Measurements from ENCODE around the gene SRP14.
A peak's percentile ranks its signal among the peaks of the same experiment; 100 is the strongest.
"Not testable (repeated sequence)": the region's sequence is repeated elsewhere in the genome, so short reads cannot be mapped to it uniquely, and the experiment has no call there.

SRP14 gene

GRCh38 chr15:40038638-40039543, at the start of gene SRP14:
TSS of gene SRP14 (minus strand) at chr15:40039181. CDS start at chr15:40039116, 65 bp downstream.
- DNase-seq (ENCODE audit: low read depth in 4 of 4, low spot score in 1 of 4) = peak; percentile 78 to 94 (median 90)

- DNase-seq (ENCODE audit: low read depth in 4 of 4, low spot score in 1 of 4) = no peak
These were observed 49.3 kb upstream of the SRP14 start for GRCh38 chr15:40087991-40088928.

- DNase-seq (ENCODE audit: low read depth in 4 of 4, low spot score in 1 of 4) = no peak
These were observed 48.3 kb upstream of the SRP14 start for GRCh38 chr15:40087068-40087810.

DNA sequence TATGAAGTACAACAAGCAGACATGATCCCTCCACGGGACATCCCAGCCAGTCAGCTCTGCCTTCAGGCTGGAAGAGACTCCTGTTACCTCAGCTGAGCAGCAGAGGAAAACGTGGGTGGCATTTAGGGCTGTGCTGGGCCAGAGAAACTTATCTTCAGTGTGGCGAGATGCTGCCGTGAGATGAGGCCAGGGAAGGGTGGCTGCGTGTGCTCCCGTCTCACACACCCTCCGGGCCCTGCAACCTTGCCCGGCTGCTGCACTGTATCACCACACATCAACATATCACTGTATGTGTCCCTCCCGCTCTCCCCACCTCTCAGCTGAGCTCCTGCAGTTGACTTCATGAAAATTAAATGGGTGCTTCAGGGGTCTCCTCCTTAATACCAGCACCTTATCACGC, 46.3 kb upstream of the SRP14 start:
- DNase-seq (ENCODE audit: low read depth in 4 of 4, low spot score in 1 of 4) = no peak

GRCh38 chr15:40084650-40085049, 45.7 kb upstream of the SRP14 start:
- no peak for DNase-seq (ENCODE audit: low read depth in 4 of 4, low spot score in 1 of 4)

- DNase-seq (ENCODE audit: low read depth in 4 of 4, low spot score in 1 of 4) = no peak
These were observed 43.4 kb upstream of the SRP14 start for GRCh38 chr15:40082195-40082883.

GRCh38 chr15:40081691-40082194, 42.8 kb upstream of the SRP14 start:
- DNase-seq (ENCODE audit: low read depth in 4 of 4, low spot score in 1 of 4) = no peak

- DNase-seq (ENCODE audit: low read depth in 4 of 4, low spot score in 1 of 4) = no peak
These were observed 41.9 kb upstream of the SRP14 start for GRCh38 chr15:40080847-40081246.

DNA sequence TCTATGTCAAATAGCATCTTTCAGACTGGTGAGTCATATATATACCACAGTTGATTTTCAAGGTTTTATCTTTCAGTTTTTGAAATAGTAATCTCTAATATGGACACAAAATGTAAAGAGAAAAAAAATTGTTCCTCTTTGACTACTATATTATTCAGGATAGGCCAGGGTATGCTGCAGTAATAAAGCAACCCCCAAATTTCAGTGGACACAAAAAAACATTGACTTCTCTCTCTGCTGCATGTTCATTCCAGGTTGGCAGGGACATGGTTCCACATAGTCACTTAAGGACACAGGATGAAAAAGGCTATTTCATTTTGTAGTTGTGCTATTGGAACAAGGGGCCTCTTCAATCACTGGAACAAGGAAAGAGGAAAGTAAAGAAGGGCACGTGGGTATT, 41.1 kb upstream of the SRP14 start:
- no peak for DNase-seq (ENCODE audit: low read depth in 4 of 4, low spot score in 1 of 4)

DNA sequence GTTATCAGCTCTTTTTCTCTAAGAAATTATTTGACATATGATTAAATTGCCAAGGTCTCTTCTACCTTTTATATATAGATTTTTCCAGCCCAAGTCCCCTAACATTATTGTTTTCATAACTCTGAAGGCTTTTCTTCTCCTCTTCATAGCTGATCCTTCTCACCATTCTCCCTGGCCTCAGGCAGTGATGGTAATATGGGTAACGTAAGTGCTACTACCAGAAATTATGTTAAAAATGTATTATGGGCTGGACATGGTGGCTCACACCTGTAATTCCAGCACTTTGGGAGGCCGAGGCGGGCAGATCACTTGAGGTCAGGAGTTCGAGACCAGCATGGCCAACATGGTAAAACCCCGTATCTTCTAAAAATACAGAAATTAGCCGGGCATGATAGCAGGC, 40.5 kb upstream of the SRP14 start:
- DNase-seq (ENCODE audit: low read depth in 4 of 4, low spot score in 1 of 4) = no peak

DNA sequence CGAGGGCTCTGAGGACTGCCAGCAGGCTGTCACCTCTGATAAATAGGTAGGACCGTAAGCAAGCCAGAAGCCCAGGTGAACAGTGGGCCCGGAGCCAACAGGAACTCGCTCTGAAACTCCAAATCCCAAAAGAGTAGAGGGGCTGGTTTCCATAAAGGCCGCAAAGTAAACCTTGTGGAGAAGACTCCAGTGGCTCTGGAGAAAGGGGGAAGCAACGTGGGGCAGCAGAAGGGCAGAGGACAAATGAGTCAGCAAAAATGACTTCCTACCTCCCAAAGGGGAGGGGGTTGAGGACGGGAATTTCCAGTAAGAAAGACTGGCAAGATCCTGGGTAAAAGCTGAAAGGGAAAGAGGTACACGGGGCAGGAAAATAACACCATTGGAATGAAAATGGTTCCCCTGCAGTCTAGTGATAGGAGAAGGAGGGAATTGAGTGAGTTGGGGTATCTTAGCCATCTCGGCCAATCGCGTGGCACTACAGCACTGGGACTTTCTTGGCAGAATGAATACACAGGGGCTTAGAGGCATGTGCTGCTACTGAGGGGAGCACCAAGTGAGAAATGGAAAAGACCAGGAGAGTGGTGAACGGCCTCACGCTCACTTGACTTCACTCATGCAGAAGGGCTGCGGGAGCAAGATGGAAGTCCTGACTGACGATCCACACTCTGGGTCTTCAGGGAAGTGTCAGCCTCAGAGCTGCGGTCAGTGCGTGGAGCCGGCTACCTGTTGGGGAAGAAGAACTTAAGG, 36.5 kb upstream of the SRP14 start:
- no peak for DNase-seq (ENCODE audit: low read depth in 4 of 4, low spot score in 1 of 4)

GRCh38 chr15:40074656-40075055, 35.7 kb upstream of the SRP14 start:
- DNase-seq (ENCODE audit: low read depth in 4 of 4, low spot score in 1 of 4) = not testable (repeated sequence)

GRCh38 chr15:40073716-40074490, 34.9 kb upstream of the SRP14 start:
- DNase-seq (ENCODE audit: low read depth in 4 of 4, low spot score in 1 of 4) = not testable (repeated sequence)

DNA sequence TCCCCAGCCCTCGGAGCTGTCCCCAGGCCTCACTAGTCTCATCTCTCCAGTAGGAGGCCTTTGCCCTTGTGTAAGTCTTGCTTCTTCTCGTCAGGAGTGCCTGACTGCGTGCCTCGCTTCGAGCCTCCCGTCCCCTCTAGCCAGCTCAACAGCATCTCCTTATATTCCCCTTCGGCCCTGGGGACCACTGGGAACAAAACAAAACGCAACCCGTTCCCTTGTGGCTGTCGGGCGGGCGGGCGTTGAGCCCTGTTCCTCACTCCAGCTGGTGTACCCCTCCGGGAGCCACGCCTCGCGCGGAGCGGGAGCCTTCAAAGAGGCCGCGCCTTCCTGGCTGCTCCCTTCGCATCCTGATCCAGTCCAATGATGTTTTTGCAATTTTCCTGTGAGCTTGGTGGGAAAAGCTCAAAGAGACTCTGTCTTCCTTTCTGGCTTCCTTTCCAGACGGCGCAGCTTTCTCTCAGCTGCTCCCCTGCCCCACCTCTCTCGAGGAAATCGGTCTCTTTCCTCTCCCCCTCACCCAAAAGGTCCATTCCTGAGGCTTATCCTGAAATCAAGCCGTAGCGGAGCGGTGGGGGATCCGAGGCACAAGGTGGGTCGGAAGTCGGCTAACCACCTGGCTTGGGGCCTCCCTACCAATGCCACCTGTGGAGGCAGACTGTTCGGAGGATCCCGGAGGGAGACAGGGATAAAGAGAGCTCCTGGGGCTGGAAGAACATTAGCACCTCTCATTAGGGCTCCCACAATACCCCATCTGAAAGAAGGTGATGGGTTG, 33.4 kb upstream of the SRP14 start:
- DNase-seq (ENCODE audit: low read depth in 4 of 4, low spot score in 1 of 4) = no peak

- DNase-seq (ENCODE audit: low read depth in 4 of 4, low spot score in 1 of 4) = no peak
These were observed 31.7 kb upstream of the SRP14 start for GRCh38 chr15:40070608-40071218.

- no peak for DNase-seq (ENCODE audit: low read depth in 4 of 4, low spot score in 1 of 4)
These were observed 31.2 kb upstream of the SRP14 start for GRCh38 chr15:40070166-40070557.

Data from stimulated activated CD4-positive, alpha-beta T cell treated with anti-CD3 and anti-CD28 coated beads, Interleukin-1b, Interleukin-23, amount 100 ng/mL, for 24 hours (primary cell).